ENCODE data around the gene AAGAB. TPM values are rescaled to one million over a fixed set of nuclear protein-coding genes. Genes with fewer than 3 reads are reported as not detected.

The AAGAB gene
- total RNA-seq, 4 donors from 2014 or later = 19.1 to 36.5 (median 27.6) TPM

DNA sequence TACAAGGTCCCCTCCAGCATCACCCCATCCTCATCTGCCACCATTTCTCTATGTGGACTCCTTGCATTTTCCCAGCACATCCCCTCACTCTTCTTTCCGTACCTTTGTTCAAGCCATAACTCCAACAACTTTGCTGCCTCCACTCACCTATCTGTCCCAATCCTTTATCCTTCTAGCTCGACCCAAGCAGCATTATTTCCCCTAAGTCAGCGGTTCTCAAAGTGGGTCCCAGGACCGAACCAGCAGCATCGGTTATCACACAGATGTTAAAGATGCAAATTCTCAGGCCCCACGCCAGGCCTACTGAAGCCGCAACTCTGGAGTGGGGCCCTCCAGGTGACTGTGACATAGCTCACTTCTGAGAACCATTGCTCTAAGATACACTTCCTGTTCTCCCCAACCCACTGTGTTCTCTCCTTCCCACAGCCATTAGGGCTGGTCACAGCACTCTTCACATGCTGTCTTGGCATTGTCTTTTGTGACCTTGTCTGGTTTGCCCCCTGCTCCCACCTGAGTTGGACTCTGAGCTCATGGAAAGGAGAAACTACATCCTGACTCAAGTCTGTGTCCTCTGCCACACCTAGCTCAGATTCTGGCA is 56.2 kb downstream of the AAGAB start:
- Histone ChIP-seq H3K27ac (peak overlapping the region in 1 of 4 donors; percentile 14), H3K9me3 (no peaks in the 10 kb centered on the region), H3K4me1 (peaks cover 3 to 49% (median 15%) of the 10 kb centered on the region in 3 donors), H3K36me3 (peaks cover 0 to 20% of the 10 kb centered on the region in 2 donors), H3K27me3 (no peaks in the 10 kb centered on the region), H3K4me3 (no peak overlapping the region)
- WGBS, 2 donors (ENCODE audit: low coverage in 1 of 2) = 93 to 94% methylated on average over 5 to 7 of the region's 7 CpGs
- TF ChIP-seq POLR2AphosphoS5 (IDR thresholded peaks at IDR 0.05) = no peak
- TF ChIP-seq POLR2A (IDR thresholded peaks at IDR 0.05) = no peak
- TF ChIP-seq CTCF (IDR thresholded peaks at IDR 0.05) = no peak
- no peak for TF ChIP-seq EP300 (IDR thresholded peaks at IDR 0.05)
- no peak for ATAC-seq

DNA sequence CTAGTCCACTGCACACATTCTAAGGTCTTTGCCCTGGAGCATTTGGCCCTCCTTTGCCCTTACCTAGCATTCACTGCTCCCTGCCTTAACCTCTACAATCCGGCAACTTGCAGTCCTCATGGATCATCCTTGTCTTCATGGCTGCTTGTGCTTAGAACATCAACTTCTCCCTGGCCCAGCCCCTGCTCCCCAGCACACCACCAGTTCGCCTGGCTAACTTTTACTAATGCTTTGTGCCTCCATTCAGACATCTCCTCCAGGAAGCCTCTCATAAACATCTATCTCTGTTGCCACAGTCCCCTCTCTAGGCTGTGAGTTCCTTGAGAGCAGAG is 57.1 kb downstream of the AAGAB start:
- no peak for ATAC-seq
- H3K4me1 ChIP-seq = peaks cover 3 to 59% (median 19%) of the 10 kb centered on the region in 3 donors
- no peak for TF ChIP-seq EP300 (IDR thresholded peaks at IDR 0.05)
- no peak for TF ChIP-seq POLR2A (IDR thresholded peaks at IDR 0.05)
- TF ChIP-seq CTCF (IDR thresholded peaks at IDR 0.05) = no peak
- no peak for TF ChIP-seq POLR2AphosphoS5 (IDR thresholded peaks at IDR 0.05)

GRCh38 chr15:67196672-67197363 is 57.6 kb downstream of the AAGAB start:
- H3K36me3 ChIP-seq = peaks cover 0 to 14% of the 10 kb centered on the region in 2 donors
- TF ChIP-seq CTCF (IDR thresholded peaks at IDR 0.05) (no peak), POLR2AphosphoS5 (IDR thresholded peaks at IDR 0.05) (no peak), POLR2A (IDR thresholded peaks at IDR 0.05) (no peak), EP300 (IDR thresholded peaks at IDR 0.05) (no peak)
- H3K4me1 ChIP-seq = peaks cover 3 to 59% (median 19%) of the 10 kb centered on the region in 3 donors
- no peak overlapping the region for H3K4me3 ChIP-seq
- ATAC-seq = peak; percentile 46
- H3K27me3 ChIP-seq = no peaks in the 10 kb centered on the region
- peak overlapping the region in 3 of 4 donors; percentile 17 to 47 (median 26) for H3K27ac ChIP-seq
- H3K9me3 ChIP-seq = no peaks in the 10 kb centered on the region
- WGBS, 2 donors (ENCODE audit: low coverage in 1 of 2) = 52 to 62% methylated on average over 5 to 8 of the region's 8 CpGs

More for the DNA sequence above, 57.1 kb downstream of the AAGAB start:
- Histone ChIP-seq H3K4me3 (no peak overlapping the region), H3K27me3 (no peaks in the 10 kb centered on the region), H3K27ac (peak overlapping the region in 3 of 4 donors; percentile 10 to 47 (median 17)), H3K9me3 (no peaks in the 10 kb centered on the region), H3K36me3 (peaks cover 0 to 15% of the 10 kb centered on the region in 2 donors)
- WGBS, 2 donors (ENCODE audit: low coverage in 1 of 2) = 81 to 86% methylated on average over 1 to 2 of the region's 2 CpGs

DNA sequence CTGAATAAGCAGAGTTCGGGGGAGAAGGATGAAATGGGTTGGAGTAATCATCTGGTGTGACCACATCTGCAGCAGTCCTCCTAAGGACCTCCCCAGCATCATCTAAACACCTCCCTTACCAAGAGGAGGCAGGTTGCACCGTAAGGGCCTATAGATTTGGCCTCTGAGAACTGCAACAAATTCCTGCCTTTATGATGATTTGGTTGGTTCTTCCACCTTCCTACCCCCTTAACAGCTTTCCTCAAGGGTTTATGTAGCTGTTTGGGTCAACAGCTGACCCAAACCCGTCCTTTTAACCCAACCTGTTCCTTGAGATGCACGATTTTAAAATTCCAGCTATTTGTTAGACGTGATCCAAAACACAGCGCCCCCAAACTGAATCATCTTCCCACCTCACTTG is 58.2 kb downstream of the AAGAB start:
- H3K27ac ChIP-seq = peak overlapping the region in 2 of 4 donors; percentile 26 to 47
- H3K36me3 ChIP-seq = peaks cover 0 to 14% of the 10 kb centered on the region in 2 donors
- H3K4me3 ChIP-seq = no peak overlapping the region
- WGBS, 2 donors (ENCODE audit: low coverage in 1 of 2) = 83 to 84% methylated on average over 5 to 6 of the region's 6 CpGs
- ATAC-seq = no peak
- TF ChIP-seq POLR2AphosphoS5 (IDR thresholded peaks at IDR 0.05) (no peak), POLR2A (IDR thresholded peaks at IDR 0.05) (no peak), CTCF (IDR thresholded peaks at IDR 0.05) (no peak), EP300 (IDR thresholded peaks at IDR 0.05) (no peak)
- H3K27me3 ChIP-seq = no peaks in the 10 kb centered on the region
- no peaks in the 10 kb centered on the region for H3K9me3 ChIP-seq
- H3K4me1 ChIP-seq = peaks cover 3 to 59% (median 19%) of the 10 kb centered on the region in 3 donors

Data from gastroesophageal sphincter (tissue), 4 donors.